Immature natural killer cell (primary cell): ENCODE results near the gene ULBP2. TPM values are rescaled to one million over a fixed set of nuclear protein-coding genes. Genes with fewer than 3 reads are reported as not detected.
"Not testable (repeated sequence)": the region's sequence is repeated elsewhere in the genome, so short reads cannot be mapped to it uniquely, and the experiment has no call there.

Source experiments
- DNase-seq, 3 donors: peaks; one replicate each; pipeline ENCODE4 v3.0.0; 2022; ENCODE audit warnings: mixed read lengths in 1 of 3
- H3K27ac Mint-ChIP-seq, 6 donors: one replicate each; pipeline ENCODE4 v1.8.0; 2020; ENCODE audit warnings: mixed read lengths in 6 of 6, mild to moderate bottlenecking in 5 of 6, inconsistent platforms in 4 of 6, moderate library complexity in 3 of 6
- H3K27me3 Mint-ChIP-seq, 3 donors: one replicate each; pipeline ENCODE4 v1.8.0; 2020 to 2021; ENCODE audit warnings: low read depth in 3 of 3, mild to moderate bottlenecking in 3 of 3, mixed read lengths in 3 of 3, moderate library complexity in 3 of 3, inconsistent platforms in 1 of 3
- H3K36me3 Mint-ChIP-seq, 3 donors: one replicate each; pipeline ENCODE4 v1.8.0; 2020; ENCODE audit warnings: mixed read lengths in 3 of 3, inconsistent platforms in 2 of 3, mild to moderate bottlenecking in 2 of 3
- H3K4me1 Mint-ChIP-seq, 2 donors: one replicate each; pipeline ENCODE4 v1.8.0; 2020; ENCODE audit warnings: inconsistent platforms in 2 of 2, mild to moderate bottlenecking in 2 of 2, mixed read lengths in 2 of 2, moderate library complexity in 1 of 2
- H3K4me3 Mint-ChIP-seq, 5 donors: one replicate each; pipeline ENCODE4 v1.8.0; 2020; ENCODE audit warnings: mild to moderate bottlenecking in 5 of 5, mixed read lengths in 5 of 5, inconsistent platforms in 3 of 5, moderate library complexity in 3 of 5
- H3K9me3 Mint-ChIP-seq, 6 donors: one replicate each; pipeline ENCODE4 v1.8.0; 2020; ENCODE audit warnings: mild to moderate bottlenecking in 6 of 6, mixed read lengths in 6 of 6, inconsistent platforms in 4 of 6, moderate library complexity in 3 of 6
- polyA plus RNA-seq, 3 donors: library from polyadenylated mRNA; unstranded; fragments of 300-500 nt; fragmentation: Illumina TruSeq; gene quantifications; one replicate each; pipeline ENCODE4 v1.2.3, GENCODE V29; 2021

Gene ULBP2
- polyA plus RNA-seq, 3 donors from 2014 or later, result 0.83 to 0.88 TPM; not detected in 1

- H3K4me1 Mint-ChIP-seq, result peaks cover 16 to 17% of the 10 kb centered on the region in 2 donors
- peaks cover 0 to 2% (median 0%) of the 10 kb centered on the region in 6 donors for H3K9me3 Mint-ChIP-seq
- no peak for DNase-seq
- H3K27ac Mint-ChIP-seq, result no peak overlapping the region
- H3K27me3 Mint-ChIP-seq, result peaks cover 22 to 59% (median 39%) of the 10 kb centered on the region in 3 donors
- H3K36me3 Mint-ChIP-seq, result no peaks in the 10 kb centered on the region
- H3K4me3 Mint-ChIP-seq, result no peak overlapping the region
Measured at GRCh38 chr6:149925253-149925973, 16.4 kb upstream of the ULBP2 start.

- H3K27ac Mint-ChIP-seq, result no peak overlapping the region
- peaks cover 16 to 17% of the 10 kb centered on the region in 2 donors for H3K4me1 Mint-ChIP-seq
- H3K27me3 Mint-ChIP-seq, result peaks cover 21 to 55% (median 39%) of the 10 kb centered on the region in 3 donors
- H3K4me3 Mint-ChIP-seq, result no peak overlapping the region
- peak; percentile 26 to 31 (median 27) for DNase-seq
- peaks cover 0 to 2% (median 0%) of the 10 kb centered on the region in 6 donors for H3K9me3 Mint-ChIP-seq
- H3K36me3 Mint-ChIP-seq, result no peaks in the 10 kb centered on the region
Measured at GRCh38 chr6:149925974-149926777, 15.6 kb upstream of the ULBP2 start.

GRCh38 chr6:149927025-149927424 lies 14.8 kb upstream of the ULBP2 start:
- DNase-seq, H3K9me3 Mint-ChIP-seq, H3K4me3 Mint-ChIP-seq, H3K36me3 Mint-ChIP-seq, H3K27ac Mint-ChIP-seq: not testable (repeated sequence)
- Mint-ChIP-seq H3K4me1 (peaks cover 11 to 16% of the 10 kb centered on the region in 2 donors), H3K27me3 (peaks cover 15 to 58% (median 38%) of the 10 kb centered on the region in 3 donors)

- Mint-ChIP-seq H3K4me1 (peaks cover 2 to 6% of the 10 kb centered on the region in 2 donors), H3K27ac (no peak overlapping the region), H3K4me3 (no peak overlapping the region), H3K36me3 (no peaks in the 10 kb centered on the region), H3K27me3 (peaks cover 15 to 45% (median 36%) of the 10 kb centered on the region in 3 donors), H3K9me3 (no peaks in the 10 kb centered on the region)
- no peak for DNase-seq
Measured at GRCh38 chr6:149929422-149929821, 12.4 kb upstream of the ULBP2 start.

GRCh38 chr6:149931501-149931900 lies 10.3 kb upstream of the ULBP2 start:
- peaks cover under 1 to 3% of the 10 kb centered on the region in 2 donors for H3K4me1 Mint-ChIP-seq
- no peaks in the 10 kb centered on the region for H3K36me3 Mint-ChIP-seq
- H3K27me3 Mint-ChIP-seq, result peaks cover 21 to 53% (median 31%) of the 10 kb centered on the region in 3 donors
- H3K27ac Mint-ChIP-seq, result no peak overlapping the region
- no peaks in the 10 kb centered on the region for H3K9me3 Mint-ChIP-seq
- no peak for DNase-seq
- no peak overlapping the region for H3K4me3 Mint-ChIP-seq

- Mint-ChIP-seq H3K4me3 (no peak overlapping the region), H3K36me3 (no peaks in the 10 kb centered on the region), H3K27ac (no peak overlapping the region), H3K4me1 (peaks cover 0 to 3% of the 10 kb centered on the region in 2 donors), H3K27me3 (peaks cover 23 to 54% (median 25%) of the 10 kb centered on the region in 3 donors), H3K9me3 (no peaks in the 10 kb centered on the region)
- DNase-seq, result no peak
Measured at GRCh38 chr6:149933036-149933435, 8.8 kb upstream of the ULBP2 start.

GRCh38 chr6:149933461-149933860 lies 8.4 kb upstream of the ULBP2 start:
- Mint-ChIP-seq H3K27ac (no peak overlapping the region), H3K4me3 (no peak overlapping the region), H3K9me3 (no peaks in the 10 kb centered on the region), H3K27me3 (peaks cover 20 to 50% (median 27%) of the 10 kb centered on the region in 3 donors), H3K4me1 (peaks cover 0 to 7% of the 10 kb centered on the region in 2 donors), H3K36me3 (no peaks in the 10 kb centered on the region)
- DNase-seq, result no peak

- no peaks in the 10 kb centered on the region for H3K9me3 Mint-ChIP-seq
- H3K4me1 Mint-ChIP-seq, result peaks cover 9 to 17% of the 10 kb centered on the region in 2 donors
- H3K4me3 Mint-ChIP-seq, result no peak overlapping the region
- peak overlapping the region in 1 of 6 donors; percentile 2 for H3K27ac Mint-ChIP-seq
- DNase-seq, result peak; percentile 61 to 67 (median 64)
- H3K36me3 Mint-ChIP-seq, result no peaks in the 10 kb centered on the region
- peaks cover 24 to 51% (median 25%) of the 10 kb centered on the region in 3 donors for H3K27me3 Mint-ChIP-seq
Measured at GRCh38 chr6:149934249-149935156, 7.3 kb upstream of the ULBP2 start.

- Mint-ChIP-seq H3K36me3 (no peaks in the 10 kb centered on the region), H3K27me3 (peaks cover 25 to 54% (median 28%) of the 10 kb centered on the region in 3 donors), H3K4me1 (peaks cover 10 to 17% of the 10 kb centered on the region in 2 donors), H3K9me3 (no peaks in the 10 kb centered on the region), H3K4me3 (no peak overlapping the region), H3K27ac (no peak overlapping the region)
- DNase-seq, result no peak
Measured at GRCh38 chr6:149935246-149935645, 6.6 kb upstream of the ULBP2 start.

GRCh38 chr6:149935668-149936067 lies 6.1 kb upstream of the ULBP2 start:
- H3K27me3 Mint-ChIP-seq, result peaks cover 29 to 54% (median 31%) of the 10 kb centered on the region in 3 donors
- no peak overlapping the region for H3K4me3 Mint-ChIP-seq
- DNase-seq, result no peak
- H3K4me1 Mint-ChIP-seq, result peaks cover 10 to 21% of the 10 kb centered on the region in 2 donors
- no peaks in the 10 kb centered on the region for H3K9me3 Mint-ChIP-seq
- H3K36me3 Mint-ChIP-seq, result no peaks in the 10 kb centered on the region
- no peak overlapping the region for H3K27ac Mint-ChIP-seq

- H3K4me3 Mint-ChIP-seq, result no peak overlapping the region
- no peak overlapping the region for H3K27ac Mint-ChIP-seq
- DNase-seq, result no peak
- peaks cover 35 to 55% (median 36%) of the 10 kb centered on the region in 3 donors for H3K27me3 Mint-ChIP-seq
- no peaks in the 10 kb centered on the region for H3K9me3 Mint-ChIP-seq
- no peaks in the 10 kb centered on the region for H3K36me3 Mint-ChIP-seq
- H3K4me1 Mint-ChIP-seq, result peaks cover 18 to 27% of the 10 kb centered on the region in 2 donors
Measured at GRCh38 chr6:149936743-149937142, 5.1 kb upstream of the ULBP2 start.

GRCh38 chr6:149938013-149938570 lies 3.7 kb upstream of the ULBP2 start:
- H3K9me3 Mint-ChIP-seq, H3K36me3 Mint-ChIP-seq: not testable (repeated sequence)
- Mint-ChIP-seq H3K4me3 (peak overlapping the region; percentile 59 to 98 (median 80)), H3K27me3 (peaks cover 37 to 58% (median 40%) of the 10 kb centered on the region in 3 donors), H3K27ac (peak overlapping the region in 2 of 6 donors; percentile 40 to 83), H3K4me1 (peaks cover 19 to 31% of the 10 kb centered on the region in 2 donors)
- peak in 1 of 3 donors; percentile 19 for DNase-seq
